Measurements from ENCODE around the gene SPDEF. TPM values are rescaled to one million over a fixed set of nuclear protein-coding genes. Genes with fewer than 3 reads are reported as not detected.

Gene SPDEF
- total RNA-seq, 4 donors from 2014 or later, result 0.19 TPM; not detected in 3

DNA sequence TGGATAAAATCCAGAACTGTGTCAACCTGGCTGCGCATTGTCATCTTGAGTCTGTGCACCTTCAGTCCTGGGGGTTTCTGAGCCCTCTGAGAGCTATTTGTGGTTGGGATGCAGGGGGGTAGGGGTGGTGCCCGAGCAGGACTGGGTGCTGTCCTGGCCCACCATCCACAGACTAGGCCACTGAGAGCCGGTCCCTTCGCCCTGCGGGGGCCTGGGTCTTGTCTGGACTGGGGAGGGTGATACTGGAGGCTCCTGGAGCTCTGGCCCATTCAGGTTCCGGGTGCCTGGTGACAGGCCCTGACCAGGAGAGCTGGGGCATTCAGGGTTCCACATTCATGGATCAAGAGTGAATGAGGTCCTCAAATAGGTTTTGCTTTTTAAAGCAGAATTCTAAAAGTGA is 20.9 kb downstream of the SPDEF start:
- no peak for DNase-seq (ENCODE audit: low spot score)
- ATAC-seq (ENCODE audit: low FRiP score), result no peak
- TF ChIP-seq, protein P1, sequence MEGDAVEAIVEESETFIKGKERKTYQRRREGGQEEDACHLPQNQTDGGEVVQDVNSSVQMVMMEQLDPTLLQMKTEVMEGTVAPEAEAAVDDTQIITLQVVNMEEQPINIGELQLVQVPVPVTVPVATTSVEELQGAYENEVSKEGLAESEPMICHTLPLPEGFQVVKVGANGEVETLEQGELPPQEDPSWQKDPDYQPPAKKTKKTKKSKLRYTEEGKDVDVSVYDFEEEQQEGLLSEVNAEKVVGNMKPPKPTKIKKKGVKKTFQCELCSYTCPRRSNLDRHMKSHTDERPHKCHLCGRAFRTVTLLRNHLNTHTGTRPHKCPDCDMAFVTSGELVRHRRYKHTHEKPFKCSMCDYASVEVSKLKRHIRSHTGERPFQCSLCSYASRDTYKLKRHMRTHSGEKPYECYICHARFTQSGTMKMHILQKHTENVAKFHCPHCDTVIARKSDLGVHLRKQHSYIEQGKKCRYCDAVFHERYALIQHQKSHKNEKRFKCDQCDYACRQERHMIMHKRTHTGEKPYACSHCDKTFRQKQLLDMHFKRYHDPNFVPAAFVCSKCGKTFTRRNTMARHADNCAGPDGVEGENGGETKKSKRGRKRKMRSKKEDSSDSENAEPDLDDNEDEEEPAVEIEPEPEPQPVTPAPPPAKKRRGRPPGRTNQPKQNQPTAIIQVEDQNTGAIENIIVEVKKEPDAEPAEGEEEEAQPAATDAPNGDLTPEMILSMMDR (IDR thresholded peaks at IDR 0.05), result no peak

DNA sequence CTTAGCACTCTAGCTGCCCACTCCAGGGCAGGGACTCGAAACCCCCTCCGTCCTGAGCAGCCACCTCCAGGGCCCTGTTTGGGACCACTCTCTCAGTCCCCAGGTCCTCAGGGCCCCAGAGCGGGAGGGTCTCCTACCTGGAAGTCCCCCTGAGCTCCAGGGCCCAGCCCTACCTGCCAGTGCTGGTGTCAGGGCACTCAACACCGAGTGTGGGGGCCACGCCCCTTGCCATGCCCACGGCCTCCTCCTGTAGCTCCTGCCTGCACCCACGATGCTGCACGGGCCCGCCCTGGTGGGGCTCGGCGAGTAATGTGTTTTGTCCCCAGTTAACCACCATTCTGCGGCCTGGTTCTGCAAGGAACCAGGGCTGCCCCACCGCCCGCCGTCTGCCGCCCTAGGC is 21.5 kb downstream of the SPDEF start:
- no peak for ATAC-seq (ENCODE audit: low FRiP score)
- DNase-seq (ENCODE audit: low spot score), result no peak
- TF ChIP-seq, protein P1 (IDR thresholded peaks at IDR 0.05), result no peak

DNA sequence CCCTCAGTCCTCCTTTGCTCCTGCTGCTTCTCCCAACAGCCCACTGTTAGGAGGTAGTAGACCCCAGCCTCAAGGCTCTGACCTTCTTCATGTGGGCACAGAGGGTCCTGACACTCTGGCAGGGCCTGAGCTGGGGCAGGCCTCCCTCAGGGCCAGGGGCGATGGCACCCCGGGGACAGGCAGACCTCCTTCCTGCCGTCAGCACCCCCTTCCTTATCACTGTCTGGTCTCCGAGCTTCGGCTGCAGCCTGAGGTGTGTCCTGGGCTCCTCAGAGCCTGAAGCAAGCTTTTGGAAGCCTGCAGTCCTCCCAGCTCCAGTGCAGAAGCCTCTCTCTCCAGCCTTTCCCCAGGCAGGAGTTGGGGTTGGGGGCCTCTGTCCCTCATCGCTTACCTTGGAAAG is 22.0 kb downstream of the SPDEF start:
- TF ChIP-seq, protein P1 (IDR thresholded peaks at IDR 0.05), result no peak
- no peak for ATAC-seq (ENCODE audit: low FRiP score)

DNA sequence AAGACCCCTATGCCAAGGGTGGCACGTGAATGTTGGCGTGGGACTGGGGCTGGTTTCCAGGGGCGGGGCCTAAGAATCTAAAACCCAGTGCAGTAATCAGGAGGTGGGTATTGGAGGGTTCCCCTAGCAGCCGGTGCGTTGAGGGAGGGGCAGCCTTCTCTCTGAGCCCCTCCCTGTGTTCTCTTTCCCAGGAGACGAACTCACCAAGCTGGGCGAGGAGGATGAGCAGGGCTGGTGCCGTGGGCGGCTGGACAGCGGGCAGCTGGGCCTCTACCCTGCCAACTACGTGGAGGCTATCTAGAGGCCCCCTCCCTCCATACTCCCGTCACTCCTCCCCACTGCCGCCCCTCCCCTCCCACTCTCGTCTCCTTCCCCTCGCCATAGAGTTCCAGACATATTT is 23.9 kb downstream of the SPDEF start:
- TF ChIP-seq, protein P1 (IDR thresholded peaks at IDR 0.05), result no peak
- ATAC-seq (ENCODE audit: low FRiP score), result no peak
- no peak for DNase-seq (ENCODE audit: low spot score)

More for the DNA sequence above, 22.0 kb downstream of the SPDEF start:
- no peak for DNase-seq (ENCODE audit: low spot score)

DNA sequence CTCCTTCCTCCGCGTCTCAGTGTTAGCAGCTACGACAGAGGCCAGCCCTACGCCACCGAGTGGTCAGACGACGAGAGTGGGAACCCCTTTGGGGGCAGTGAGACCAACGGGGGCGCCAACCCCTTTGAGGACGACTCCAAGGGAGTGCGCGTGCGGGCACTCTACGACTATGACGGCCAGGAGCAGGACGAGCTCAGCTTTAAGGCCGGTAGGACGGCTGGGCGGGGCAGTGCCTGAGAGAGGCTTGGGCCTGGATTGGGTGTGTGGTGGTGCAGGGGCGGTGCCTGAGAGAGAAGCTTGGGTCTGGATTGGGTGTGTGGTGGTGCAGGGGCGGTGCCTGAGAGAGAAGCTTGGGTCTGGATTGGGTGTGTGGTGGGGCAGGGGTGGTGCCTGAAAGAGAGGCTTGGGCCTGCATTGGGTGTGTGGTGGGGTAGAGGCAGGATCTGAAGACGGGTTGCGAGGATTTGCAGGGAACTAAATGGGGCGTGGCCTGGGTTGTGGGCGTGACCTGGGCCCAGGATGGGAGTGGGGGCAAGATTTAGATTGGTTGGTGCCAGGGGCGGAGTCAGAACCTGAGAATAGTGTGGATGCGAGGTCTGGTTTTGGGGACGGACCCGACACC is 24.4 kb downstream of the SPDEF start:
- TF ChIP-seq, protein P1 (IDR thresholded peaks at IDR 0.05), result no peak
- ATAC-seq (ENCODE audit: low FRiP score) (peak; percentile 31), DNase-seq (ENCODE audit: low spot score) (no peak)

DNA sequence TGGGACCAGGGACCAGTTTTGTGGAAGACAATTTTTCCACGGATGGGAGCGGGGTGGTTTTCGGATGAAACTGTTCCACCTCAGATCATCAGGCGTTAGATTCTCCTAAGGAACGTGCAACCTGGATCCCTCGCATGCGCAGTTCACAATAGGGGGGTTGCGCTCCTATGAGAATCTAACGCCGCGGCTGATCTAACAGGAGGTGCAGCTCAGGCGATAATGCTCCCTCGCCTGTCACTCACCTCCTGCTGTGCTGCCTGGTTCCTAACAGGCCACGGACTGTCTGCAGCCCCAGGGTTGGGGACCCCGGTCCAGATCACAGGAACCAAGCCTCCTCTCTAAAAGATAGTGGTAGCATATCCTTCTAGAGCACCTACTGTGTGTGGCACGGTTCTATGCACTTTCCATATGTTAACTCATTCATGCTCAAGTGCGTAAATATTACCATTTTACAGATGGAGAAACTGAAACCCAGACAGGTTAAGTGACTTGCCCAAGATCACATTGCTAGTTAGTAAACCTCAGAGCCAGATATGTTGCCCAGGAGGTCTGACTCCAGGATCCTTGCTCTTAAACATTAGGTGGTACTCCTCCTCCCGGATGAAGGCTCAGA is 25.3 kb downstream of the SPDEF start:
- DNase-seq (ENCODE audit: low spot score) (no peak), ATAC-seq (ENCODE audit: low FRiP score) (no peak)
- TF ChIP-seq, protein P1 (IDR thresholded peaks at IDR 0.05), result no peak

All from omental fat pad (tissue), 4 donors.